Measurements from ENCODE around the gene SLC35E1.

Gene SLC35E1

DNA sequence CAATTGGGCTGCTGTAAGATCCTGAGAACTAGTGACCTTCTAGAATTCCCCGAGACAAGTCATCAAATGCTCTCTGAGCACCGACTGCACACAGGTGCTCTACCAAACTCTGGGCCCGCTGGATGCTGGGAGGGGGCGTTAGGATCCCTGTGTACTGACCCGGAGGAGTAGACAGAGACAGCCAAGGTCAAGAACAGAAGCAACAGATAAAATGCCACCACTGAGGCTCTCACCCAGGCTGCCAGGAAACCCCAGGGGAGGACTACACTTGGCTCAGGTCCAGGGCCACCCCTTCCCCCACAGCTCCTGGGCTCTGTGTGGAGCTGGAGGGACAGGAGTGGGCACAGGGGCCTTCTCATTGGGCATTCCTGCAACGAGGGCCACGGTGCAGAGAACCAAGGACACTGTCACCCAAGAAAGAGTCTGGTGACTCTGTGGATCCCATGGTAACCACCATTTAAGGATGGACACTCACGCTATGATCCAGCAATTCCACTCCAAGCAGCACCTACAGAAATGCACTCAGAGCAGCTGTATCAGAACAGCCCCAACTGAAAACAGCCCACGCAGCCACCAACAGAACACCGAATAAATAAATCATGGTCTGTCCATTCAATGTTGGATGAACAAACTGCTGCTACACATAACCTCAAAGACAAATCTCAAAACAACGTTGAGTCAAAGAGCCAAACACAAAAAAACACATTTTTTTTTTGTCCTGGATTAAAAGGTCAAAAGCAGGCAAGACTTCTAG lies 16.8 kb upstream of the SLC35E1 start:
- Histone ChIP-seq H3K36me3 (ENCODE audit: control insufficient read depth, insufficient read depth, low read length) (no peaks in the 10 kb centered on the region), H3K27ac (ENCODE audit: low read depth, low read length, severe bottlenecking) (no peak overlapping the region), H3K4me1 (ENCODE audit: control insufficient read depth, insufficient read depth, low read length, poor library complexity, severe bottlenecking) (peaks cover 66% of the 10 kb centered on the region), H3K9me3 (ENCODE audit: control insufficient read depth, low read length) (no peaks in the 10 kb centered on the region), H3K4me3 (ENCODE audit: extremely low read depth, insufficient read depth, low read length, poor library complexity, severe bottlenecking) (no peak overlapping the region)
- WGBS, 2 experiments (ENCODE audit: insufficient coverage in 2 of 2), result 89 to 98% methylated on average over 8 to 10 of the region's 11 CpGs

DNA sequence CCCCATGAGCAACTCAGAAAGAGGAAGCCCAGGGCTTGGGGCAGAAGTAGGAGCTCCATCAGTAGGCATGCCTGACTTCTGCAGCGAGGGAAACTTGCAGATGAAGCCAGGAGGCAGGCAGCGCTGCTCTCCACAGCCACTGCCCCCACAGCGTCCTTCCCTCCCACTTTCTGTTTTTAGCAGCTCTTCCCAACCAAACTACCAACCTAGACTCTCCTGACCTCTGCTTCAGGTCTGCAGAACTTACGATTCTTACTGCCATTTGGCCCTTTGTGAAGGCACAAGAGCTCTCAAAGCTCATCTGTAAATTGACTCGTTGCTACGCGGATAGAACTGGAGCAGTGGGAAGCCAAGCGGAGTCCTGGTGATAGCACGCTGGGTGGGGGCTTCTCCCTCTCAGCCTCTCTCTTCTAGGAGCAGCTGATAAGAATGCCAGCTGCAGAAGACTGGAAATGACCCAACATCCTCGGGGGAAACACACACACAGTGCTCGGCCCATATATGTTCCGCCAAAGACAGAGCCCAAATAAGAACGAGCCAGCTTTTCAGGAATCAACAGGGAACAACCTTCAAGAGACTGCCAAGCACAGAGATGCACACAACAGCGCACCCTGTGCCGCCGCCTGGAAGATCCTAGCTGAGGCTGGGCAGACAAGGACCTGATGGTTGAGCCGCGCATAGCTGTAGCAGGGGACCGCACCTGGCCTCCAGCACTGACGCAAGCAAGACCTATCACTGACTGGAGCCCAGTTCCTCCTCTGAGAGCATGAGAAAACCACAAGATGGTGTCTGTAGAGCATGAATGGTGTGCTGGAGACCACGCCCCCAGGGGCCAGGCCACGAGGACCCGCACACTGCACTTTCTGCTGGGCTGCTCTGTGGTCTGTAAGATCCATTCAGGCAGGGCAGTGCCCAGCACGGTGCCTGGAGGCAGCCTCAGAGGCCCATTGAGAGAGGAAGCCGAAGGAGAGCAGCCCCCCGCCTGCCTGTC lies 15.9 kb upstream of the SLC35E1 start:
- 85% methylated on average over 20 to 26 of the region's 26 CpGs for WGBS, 2 experiments (ENCODE audit: insufficient coverage in 2 of 2)
- peak overlapping the region; percentile 75 for H3K27ac ChIP-seq (ENCODE audit: low read depth, low read length, severe bottlenecking)
- H3K4me3 ChIP-seq (ENCODE audit: extremely low read depth, insufficient read depth, low read length, poor library complexity, severe bottlenecking), result no peak overlapping the region
- peaks cover 72% of the 10 kb centered on the region for H3K4me1 ChIP-seq (ENCODE audit: control insufficient read depth, insufficient read depth, low read length, poor library complexity, severe bottlenecking)
- H3K9me3 ChIP-seq (ENCODE audit: control insufficient read depth, low read length), result no peaks in the 10 kb centered on the region
- H3K36me3 ChIP-seq (ENCODE audit: control insufficient read depth, insufficient read depth, low read length), result no peaks in the 10 kb centered on the region

DNA sequence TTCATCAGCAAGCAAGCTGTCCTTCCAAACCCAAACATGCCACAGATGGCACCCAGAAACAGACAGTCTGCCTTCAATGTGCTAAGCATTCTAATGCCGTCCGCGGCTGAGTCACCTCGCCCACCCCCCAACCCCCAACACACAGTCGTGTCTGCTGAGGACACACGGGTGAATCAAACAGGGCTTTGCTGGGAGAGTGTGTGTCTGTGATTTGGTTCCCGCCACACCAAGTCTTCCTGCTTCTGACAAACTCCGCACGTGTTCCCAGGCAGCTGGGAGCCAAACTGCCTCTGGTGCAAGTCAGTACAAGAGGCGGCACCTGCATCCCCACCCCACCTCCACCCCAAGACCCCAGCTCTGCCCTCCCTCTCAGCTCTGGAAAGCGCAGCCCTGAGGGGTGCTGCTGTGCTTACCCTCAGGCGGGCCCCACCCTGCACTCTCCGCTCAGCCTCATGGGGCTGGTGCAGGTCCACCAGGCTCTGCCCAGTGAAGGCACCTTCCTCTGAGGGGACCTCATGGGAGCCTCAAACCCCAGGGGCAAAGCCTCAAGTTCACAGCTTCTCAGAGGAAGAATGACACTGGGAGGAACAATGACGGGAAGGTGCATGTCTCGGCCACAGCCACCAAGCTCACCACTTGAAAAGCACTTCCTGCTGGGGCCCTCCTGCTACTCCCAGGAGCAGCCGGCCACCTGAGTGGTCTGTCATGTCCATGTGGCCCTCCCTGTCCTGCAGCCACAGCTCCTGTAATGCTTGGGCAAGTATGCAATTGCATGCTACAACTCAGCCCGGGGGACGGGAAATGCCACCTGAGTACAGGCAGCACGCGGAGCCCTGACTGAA lies 15.0 kb upstream of the SLC35E1 start:
- Histone ChIP-seq H3K4me3 (ENCODE audit: extremely low read depth, insufficient read depth, low read length, poor library complexity, severe bottlenecking) (no peak overlapping the region), H3K4me1 (ENCODE audit: control insufficient read depth, insufficient read depth, low read length, poor library complexity, severe bottlenecking) (peaks cover 64% of the 10 kb centered on the region), H3K27ac (ENCODE audit: low read depth, low read length, severe bottlenecking) (peak overlapping the region; percentile 75), H3K36me3 (ENCODE audit: control insufficient read depth, insufficient read depth, low read length) (no peaks in the 10 kb centered on the region), H3K9me3 (ENCODE audit: control insufficient read depth, low read length) (no peaks in the 10 kb centered on the region)
- 69 to 70% methylated on average over 12 to 14 of the region's 20 CpGs for WGBS, 2 experiments (ENCODE audit: insufficient coverage in 2 of 2)

DNA sequence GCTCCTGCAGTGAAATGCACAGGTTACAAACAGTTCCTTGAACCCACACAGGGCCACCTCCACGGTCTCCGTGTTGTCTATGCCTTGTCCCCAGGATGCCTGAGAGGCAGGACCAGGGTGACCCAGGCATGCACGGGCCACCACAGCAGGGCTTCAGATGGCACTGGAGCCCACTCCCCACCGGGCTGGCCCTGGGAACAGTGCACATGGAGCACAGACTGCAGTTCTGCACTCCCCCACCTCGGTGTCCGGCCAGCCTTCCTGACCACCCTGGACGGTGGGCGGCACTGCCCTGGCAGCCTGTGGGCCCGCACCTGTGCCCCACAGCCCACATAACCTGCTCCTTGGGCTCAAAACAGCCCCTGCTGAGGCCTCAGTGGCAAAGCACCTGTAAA lies 14.3 kb upstream of the SLC35E1 start:
- H3K27ac ChIP-seq (ENCODE audit: low read depth, low read length, severe bottlenecking), result no peak overlapping the region
- H3K36me3 ChIP-seq (ENCODE audit: control insufficient read depth, insufficient read depth, low read length), result no peaks in the 10 kb centered on the region
- no peaks in the 10 kb centered on the region for H3K9me3 ChIP-seq (ENCODE audit: control insufficient read depth, low read length)
- WGBS, 2 experiments (ENCODE audit: insufficient coverage in 2 of 2), result 92 to 95% methylated on average over 9 of the region's 9 CpGs
- H3K4me1 ChIP-seq (ENCODE audit: control insufficient read depth, insufficient read depth, low read length, poor library complexity, severe bottlenecking), result peaks cover 63% of the 10 kb centered on the region
- no peak overlapping the region for H3K4me3 ChIP-seq (ENCODE audit: extremely low read depth, insufficient read depth, low read length, poor library complexity, severe bottlenecking)

DNA sequence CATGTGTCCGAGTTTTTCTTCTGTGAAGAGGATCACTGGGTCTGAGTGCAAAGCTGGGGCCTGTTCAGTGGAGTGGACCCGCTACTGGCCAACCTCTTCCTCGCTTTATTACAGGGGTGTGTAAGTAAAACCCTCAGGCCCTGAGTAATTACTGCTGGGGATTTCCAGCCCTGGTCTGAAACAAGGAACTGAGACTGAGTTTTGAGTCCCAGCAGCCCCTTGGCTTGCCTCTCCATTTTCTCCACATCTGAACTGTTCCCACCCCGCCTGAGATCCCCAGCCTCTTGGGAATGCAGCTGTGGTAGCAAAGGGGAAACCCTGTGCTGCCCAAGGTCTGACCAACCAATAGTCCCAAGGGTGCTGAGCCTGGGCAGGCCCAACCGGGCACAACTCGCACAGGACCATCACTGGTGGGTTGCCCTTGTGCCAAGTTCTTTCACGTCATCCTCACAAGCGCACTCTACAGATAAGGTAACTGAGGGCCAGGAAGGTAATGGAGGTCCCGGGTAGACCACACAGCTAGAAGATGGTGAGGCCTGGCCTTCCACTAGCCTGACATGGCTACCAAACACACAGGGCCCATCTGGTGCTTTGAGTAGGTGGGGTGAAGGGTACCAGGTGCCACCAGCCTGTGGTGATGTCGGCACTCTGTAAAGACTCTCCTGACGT lies 13.7 kb upstream of the SLC35E1 start:
- no peaks in the 10 kb centered on the region for H3K9me3 ChIP-seq (ENCODE audit: control insufficient read depth, low read length)
- no peak overlapping the region for H3K27ac ChIP-seq (ENCODE audit: low read depth, low read length, severe bottlenecking)
- 93 to 97% methylated on average over 9 to 10 of the region's 11 CpGs for WGBS, 2 experiments (ENCODE audit: insufficient coverage in 2 of 2)
- H3K4me1 ChIP-seq (ENCODE audit: control insufficient read depth, insufficient read depth, low read length, poor library complexity, severe bottlenecking), result peaks cover 63% of the 10 kb centered on the region
- no peaks in the 10 kb centered on the region for H3K36me3 ChIP-seq (ENCODE audit: control insufficient read depth, insufficient read depth, low read length)
- H3K4me3 ChIP-seq (ENCODE audit: extremely low read depth, insufficient read depth, low read length, poor library complexity, severe bottlenecking), result no peak overlapping the region

DNA sequence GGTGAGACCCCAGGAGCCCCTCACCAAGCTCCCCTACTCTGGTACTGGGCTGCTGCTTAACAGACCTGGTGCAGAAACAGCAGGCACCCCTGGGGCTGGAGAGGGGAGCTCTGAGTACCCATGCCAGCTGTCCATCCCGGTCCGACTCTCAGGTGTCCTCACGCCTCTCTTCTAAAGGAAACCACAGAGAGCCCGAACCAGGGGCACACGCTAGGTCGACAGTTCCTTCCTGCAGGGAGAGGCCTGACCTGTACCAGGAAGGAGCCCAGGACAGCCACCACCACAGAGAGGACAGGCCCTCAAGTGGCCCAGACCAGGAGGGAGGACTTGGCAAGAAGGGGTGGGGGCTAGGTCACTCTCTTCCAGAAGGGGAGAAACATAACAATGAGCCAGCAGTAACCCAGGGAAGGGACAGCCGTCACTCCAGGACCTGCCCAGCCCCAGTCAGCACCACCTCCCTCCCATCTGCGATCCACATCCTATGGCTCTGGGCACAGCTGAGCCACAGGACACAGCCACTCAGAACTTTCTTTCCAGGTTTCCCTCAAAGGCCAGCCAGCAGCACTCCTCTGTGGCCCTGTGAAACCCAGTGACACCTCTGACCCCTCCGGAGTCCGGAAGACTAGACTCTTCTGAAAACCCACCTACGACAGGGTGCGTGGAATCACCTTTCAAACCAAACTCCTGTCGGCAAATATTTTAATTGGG lies 13.0 kb upstream of the SLC35E1 start:
- 86 to 87% methylated on average over 8 to 13 of the region's 13 CpGs for WGBS, 2 experiments (ENCODE audit: insufficient coverage in 2 of 2)
- H3K4me3 ChIP-seq (ENCODE audit: extremely low read depth, insufficient read depth, low read length, poor library complexity, severe bottlenecking), result no peak overlapping the region
- H3K4me1 ChIP-seq (ENCODE audit: control insufficient read depth, insufficient read depth, low read length, poor library complexity, severe bottlenecking), result peaks cover 63% of the 10 kb centered on the region
- H3K36me3 ChIP-seq (ENCODE audit: control insufficient read depth, insufficient read depth, low read length), result no peaks in the 10 kb centered on the region
- H3K27ac ChIP-seq (ENCODE audit: low read depth, low read length, severe bottlenecking), result peak overlapping the region; percentile 66
- no peaks in the 10 kb centered on the region for H3K9me3 ChIP-seq (ENCODE audit: control insufficient read depth, low read length)

DNA sequence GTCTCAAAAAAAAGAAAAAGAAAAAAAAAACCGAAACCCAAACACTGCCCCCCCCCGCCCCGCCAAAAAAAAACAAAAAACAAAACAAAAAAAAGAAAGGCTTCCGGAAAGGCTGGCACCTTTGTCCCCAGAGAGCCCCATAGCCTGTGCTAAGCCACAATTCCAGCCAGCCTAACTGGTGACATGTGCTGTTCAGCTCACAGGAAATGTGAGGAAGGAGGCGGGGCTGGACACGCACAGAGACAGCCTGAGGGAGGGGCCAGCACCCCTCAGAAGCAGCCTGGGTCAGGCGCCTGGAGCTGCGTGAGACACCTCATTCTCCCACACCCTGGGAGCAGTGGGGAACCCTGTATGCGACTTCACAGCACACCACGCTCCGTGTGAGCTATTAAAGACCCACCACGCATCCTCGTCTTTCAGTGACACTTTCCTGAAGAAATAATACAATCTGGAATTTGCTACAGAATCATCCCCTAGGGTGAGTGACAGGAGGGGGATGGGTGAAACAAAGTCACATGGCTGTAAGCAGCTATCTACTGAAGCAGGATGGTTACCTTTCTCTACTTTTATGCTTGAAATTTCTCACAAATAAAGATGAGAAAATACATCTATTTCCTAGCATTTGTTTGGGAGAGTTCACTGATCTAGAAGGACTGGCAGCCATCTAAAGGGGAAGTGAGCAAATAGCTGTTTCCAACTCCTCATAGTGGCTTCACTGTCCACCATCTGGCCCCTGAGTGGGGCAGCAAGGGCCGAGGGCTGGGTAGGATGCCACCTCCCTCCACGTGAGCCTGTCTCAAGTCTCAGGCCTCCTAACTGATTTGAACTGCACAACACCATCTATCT lies 12.3 kb upstream of the SLC35E1 start:
- peak overlapping the region; percentile 14 for H3K4me3 ChIP-seq (ENCODE audit: extremely low read depth, insufficient read depth, low read length, poor library complexity, severe bottlenecking)
- H3K4me1 ChIP-seq (ENCODE audit: control insufficient read depth, insufficient read depth, low read length, poor library complexity, severe bottlenecking), result peaks cover 63% of the 10 kb centered on the region
- H3K27ac ChIP-seq (ENCODE audit: low read depth, low read length, severe bottlenecking), result peak overlapping the region; percentile 66
- peaks cover 6% of the 10 kb centered on the region for H3K36me3 ChIP-seq (ENCODE audit: control insufficient read depth, insufficient read depth, low read length)
- no peaks in the 10 kb centered on the region for H3K9me3 ChIP-seq (ENCODE audit: control insufficient read depth, low read length)
- WGBS, 2 experiments (ENCODE audit: insufficient coverage in 2 of 2), result 7 to 27% methylated on average over 4 to 6 of the region's 15 CpGs

DNA sequence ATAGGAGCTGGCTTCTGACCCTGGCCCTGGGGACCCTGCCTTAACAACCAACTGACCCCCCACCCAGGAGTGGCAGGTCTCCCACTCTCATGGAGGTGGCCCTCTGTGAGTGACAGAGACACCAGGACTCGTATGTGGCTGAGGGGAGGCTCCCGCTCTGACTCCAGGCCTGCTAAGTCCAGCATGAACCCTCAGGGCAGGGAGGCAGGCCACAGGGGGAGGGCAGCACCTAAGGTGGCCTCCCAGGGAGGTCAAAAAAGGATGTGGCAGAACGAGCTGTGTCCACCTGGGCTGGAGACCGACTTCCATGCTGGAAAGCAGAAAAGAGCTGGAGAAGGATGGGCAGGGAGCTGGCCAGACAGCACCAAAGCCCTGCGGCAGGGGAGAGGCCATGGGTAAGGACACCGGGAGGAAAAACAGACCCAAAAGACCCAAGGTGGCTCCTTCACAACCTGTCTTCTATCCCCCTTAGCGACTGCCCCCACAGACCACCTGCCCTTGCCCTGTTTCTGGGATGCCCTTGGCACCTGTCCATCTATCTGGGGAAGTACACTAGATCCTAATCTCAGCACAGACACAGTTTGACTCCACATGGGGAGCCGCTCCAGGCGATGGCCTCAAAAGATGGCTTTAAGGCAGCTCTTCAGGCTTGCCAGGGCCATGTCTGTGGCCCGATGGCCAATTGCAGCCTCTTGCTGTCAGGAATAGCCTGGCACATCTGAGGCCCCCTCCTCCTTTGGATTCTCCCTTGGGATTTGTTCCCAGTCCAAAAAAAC lies 10.5 kb upstream of the SLC35E1 start:
- Histone ChIP-seq H3K4me3 (ENCODE audit: extremely low read depth, insufficient read depth, low read length, poor library complexity, severe bottlenecking) (no peak overlapping the region), H3K27ac (ENCODE audit: low read depth, low read length, severe bottlenecking) (no peak overlapping the region), H3K36me3 (ENCODE audit: control insufficient read depth, insufficient read depth, low read length) (peaks cover 23% of the 10 kb centered on the region), H3K4me1 (ENCODE audit: control insufficient read depth, insufficient read depth, low read length, poor library complexity, severe bottlenecking) (peaks cover 48% of the 10 kb centered on the region), H3K9me3 (ENCODE audit: control insufficient read depth, low read length) (no peaks in the 10 kb centered on the region)
- 92 to 97% methylated on average over 8 to 9 of the region's 10 CpGs for WGBS, 2 experiments (ENCODE audit: insufficient coverage in 2 of 2)

Data from mesodermal cell (in vitro differentiated cells).